GM19463 (cell line): ENCODE measurements around the gene LETM1.

Source experiments
- ATAC-seq: cut with Tn5 transposase; IDR thresholded peaks from one replicate; pipeline ENCODE4 v1.9.1; 2021; ENCODE audit warnings: mild to moderate bottlenecking, moderate library complexity; ENCODE audit not compliant: unreplicated experiment

LETM1 gene

DNA sequence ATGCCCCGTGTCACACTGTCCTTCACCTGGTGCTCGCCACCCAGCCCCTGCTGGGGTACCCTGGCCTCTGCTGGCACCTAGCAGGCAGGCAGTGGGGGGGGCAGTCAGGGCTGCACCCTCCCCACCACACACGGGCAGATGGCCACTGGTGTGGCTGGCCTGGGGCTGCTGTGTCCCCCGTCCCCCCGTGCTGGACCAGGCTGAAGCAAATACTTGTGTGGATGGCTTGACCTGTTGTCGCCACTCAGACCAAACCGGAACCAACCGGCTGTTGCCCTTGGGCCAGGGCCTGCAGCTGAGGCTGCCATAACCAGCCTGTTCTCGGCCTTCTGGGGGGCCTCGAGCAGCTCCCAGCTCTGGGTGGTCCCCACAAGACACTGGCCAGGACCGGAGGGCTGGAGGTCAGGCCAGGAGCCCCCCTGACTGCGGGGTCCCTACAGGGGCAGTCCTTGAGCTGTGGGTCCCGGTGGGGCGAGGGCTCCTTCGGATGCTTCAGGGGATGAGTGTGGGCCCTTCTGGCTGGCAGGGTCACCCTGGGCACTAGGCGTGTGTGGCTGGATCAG lies 58.6 kb downstream of the LETM1 start:
- no peak for ATAC-seq

DNA sequence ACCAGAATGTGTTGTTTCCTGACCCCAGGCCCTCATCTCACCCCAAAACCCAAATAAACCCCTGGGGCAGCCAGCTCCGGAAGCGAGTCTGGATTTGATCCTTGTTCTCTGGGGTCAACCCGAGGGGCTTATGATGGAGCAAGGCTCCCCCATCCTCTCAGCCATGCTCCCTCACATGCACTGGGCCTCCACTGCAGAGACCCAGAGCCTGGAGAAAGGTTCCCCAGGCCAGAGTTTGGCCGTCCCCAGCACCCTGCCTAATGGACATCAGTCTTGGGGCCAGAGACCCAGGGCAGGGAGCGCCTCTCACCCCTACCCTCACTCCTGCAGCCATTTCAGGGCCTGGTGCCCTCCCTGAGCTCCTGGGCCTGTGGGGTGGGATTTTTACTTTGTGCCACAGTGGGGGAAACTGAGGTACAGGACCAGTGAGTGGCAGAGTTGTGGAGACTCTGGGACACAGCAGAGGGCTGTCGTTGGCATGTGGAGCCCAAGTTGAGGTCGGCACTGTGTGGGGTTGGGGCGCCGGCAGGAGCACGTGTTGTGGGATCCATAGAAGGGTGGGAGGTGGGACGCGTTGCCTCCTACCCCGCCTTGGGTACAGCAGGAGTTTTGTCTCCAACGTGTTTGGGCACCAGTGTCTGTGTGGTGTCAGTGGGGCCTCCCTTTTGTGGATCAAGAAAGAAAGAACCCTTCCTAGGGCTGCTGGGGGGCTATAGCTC lies 59.3 kb downstream of the LETM1 start:
- ATAC-seq = no peak

DNA sequence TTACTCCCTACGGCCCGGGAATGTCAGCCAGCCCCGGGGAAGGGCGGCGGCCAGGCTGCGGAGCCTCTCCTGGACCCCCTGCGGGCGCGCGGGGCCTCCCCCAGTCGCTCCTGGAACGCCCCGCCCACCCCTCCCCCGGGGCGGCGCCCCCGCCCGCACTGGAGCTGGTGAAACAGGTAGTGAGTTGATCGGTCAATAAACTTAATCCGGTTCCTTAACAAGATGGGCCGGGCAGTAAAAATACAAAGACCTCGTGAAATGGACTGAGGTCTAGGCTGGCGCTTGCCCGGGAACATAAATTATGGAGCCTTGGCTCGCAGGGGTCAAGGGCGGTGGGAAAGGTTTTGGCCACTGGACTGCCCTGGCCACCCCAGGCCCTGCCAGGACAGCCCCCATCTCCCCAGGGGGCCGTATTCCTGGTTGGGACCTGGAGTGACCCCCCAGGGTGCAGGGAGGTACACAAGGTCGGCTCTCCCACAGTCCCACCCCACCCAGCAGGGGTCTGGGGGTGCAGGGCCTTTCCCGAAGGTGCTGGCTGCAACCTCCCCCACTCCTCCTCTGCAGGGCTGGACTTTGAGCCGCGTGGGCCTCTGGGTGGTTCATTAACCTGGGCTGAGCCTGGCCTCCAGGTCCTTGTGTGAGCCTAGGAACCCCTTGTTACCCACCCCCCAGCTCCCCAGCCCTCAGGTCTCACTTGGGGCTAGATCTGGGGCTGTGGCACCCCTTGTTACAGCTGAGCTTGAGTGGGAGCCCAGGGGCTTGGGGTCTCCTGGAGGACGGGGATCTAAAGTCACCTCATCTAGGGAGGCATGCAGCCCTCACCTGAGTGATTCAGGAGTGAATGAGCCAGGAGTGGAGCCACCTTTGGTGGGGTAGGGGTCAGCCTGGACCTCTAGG lies 60.4 kb downstream of the LETM1 start:
- ATAC-seq = no peak

DNA sequence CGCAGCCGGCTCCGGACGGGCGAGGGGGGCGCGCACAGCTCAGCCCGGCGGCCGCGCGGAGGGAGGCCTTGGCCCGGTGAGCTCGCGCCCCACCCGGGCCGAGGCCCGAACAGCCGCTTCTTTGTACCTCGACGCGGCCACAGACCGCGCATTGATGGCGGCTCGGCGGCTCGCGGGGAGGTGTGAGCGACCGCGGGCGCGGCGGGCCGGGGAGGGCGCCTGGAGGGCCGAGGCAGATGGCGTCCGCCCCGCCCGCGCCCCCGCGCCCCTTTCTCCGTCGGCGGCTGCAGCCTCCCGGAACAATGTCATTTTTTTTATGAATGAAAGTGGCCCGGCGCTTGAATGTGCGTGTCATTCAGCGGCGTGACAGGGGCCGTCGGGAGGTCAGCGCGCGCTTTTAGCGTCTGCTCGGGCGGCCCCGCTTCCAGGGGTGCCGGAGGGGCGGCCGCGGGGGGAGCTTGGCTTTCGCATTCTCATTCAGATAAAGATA lies 61.1 kb downstream of the LETM1 start:
- no peak for ATAC-seq

DNA sequence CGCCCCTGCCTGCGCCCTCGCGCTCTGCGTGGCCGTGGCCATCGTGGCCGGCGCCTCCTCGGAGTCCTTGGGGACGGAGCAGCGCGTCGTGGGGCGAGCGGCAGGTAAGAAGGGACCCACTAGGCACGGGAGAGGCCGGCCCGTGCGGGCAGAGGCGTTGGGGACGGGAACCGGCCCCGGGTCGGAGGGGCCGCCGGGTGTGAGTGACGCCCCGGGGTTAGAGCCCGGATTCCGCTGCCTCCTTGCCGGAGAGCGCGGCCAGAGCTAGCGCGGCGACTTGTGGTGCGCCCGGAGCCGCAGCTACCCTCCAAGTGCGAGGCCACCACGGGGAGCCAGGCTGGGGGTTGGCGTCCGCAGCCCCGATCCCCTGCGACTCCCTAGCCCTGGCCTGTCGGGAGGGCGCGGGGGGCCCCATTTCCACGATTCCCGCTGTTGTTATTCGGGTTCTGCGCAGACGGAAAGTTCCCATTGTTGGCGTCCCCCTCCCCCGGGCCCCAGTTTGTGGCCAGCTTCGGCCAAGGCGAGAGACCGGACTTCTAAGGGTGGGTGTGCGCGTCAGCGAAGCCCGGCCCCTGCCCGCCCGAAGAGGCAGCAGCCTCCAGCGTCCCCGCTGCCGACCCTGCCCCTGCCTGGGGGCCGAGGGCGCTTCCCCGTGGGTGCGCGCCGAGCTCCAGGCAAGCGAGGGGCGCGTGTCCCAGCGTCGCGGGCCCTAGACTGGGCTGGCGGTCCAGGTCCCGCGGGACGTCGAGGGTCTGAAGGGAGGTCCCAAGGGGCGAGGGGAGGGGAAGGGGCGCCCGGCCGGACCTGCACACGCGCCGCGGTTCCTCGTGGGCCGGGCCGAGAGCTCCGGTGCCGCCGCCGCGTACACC lies 61.8 kb downstream of the LETM1 start:
- ATAC-seq = no peak

DNA sequence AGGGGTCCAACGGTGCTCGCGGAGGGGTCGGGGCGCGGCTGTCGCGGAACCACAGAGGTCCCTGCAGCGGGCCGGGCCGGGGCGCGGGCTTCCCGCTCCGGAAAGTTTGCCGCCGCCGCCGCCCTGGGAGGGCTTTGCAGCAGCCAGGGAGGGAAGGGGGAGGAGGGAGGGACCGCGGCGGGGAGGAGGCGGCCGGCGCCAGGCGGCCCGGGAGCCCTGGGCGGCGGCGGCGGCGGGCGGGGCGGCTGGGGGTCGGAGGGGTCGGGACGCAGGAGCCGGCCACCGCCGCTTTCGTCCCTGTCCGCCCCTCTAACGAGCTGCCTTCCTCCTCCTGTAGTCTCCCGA lies 62.5 kb downstream of the LETM1 start:
- ATAC-seq = peak; percentile 27

DNA sequence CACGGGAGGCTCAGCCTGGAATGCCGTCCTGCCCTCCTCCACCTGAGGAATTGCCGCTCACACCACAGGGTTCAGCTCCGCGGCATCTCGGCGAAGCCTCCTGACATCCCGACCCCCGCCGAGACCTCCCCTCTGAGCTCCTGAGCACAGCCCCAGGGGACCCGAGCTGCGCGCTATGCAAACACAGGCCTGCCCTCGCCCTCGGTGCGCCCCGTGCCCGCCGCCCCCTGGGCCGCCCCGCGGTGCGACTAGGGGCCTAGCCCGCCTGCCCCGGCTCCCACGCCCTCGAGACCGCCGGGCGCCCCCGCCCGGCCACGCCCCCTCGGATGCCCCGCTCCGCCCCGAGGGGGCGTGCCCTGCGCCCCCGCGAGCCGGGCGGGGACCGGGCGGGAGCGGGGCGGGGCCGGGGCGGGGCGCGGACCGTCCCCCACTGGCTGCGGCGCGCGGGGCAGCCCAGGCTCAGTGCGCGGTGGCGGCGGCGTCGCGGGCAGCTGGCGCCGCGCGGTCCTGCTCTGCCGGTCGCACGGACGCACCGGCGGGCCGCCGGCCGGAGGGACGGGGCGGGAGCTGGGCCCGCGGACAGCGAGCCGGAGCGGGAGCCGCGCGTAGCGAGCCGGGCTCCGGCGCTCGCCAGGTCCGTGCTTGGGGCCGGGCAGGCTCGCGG lies 63.0 kb downstream of the LETM1 start, which contains the start of gene FGFR3:
TSS of gene FGFR3 (plus strand) at position 462 of the 664 bp plus-strand sequence. CDS start 642 bp downstream, outside the sequence.
- ATAC-seq = peak; percentile 74

DNA sequence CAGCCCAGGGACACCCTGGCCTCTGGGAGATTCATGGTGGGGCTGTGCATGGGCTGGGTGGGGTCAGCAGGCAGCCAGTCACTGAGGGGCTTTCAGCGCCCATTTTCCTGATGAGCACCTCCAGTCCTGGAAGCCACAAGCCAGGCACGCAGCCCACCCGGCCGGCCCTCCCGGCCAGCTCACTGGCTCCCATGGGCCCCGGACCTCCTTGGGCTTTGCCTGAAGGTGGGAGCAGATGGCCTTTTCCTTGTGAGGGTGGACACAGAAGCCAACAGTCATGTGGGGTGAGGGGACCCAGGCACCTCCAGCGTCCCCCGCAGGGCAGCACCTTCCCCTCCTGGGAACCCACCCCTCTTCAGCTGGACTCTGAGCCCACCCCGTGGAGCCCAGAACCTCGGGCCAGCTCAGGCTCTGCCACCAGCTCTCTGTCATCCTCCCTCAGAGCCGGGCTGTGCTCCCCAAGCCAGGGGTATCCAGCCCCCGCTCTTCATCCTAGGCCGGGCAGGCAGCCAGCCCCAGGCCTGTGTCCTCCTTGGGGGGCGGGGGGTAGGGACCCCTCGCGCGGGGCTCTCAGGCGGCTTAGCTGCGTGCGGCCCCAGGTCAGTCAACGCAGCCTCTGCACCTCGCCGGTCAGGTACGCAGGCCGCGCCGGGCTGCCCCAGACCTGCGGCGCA lies 63.7 kb downstream of the LETM1 start:
- no peak for ATAC-seq

DNA sequence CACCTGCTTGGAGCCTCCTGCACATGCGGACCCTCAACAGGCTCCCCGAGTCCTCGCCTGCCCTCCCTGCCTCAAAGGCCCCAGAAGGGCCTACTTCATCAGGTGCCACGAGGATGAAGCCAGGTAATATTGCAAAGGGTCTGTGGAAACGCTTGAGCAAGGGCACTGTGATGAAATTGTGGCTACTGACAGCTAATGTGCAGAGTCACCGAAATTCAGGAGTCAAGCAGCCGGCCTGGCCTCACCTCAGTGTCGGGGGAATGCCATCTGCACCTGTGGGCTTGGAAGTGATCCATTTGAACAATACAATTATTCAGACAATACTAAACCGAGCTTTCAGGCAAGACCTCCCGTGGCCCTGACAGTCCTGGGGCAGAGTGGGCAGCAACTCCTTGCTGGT lies 66.0 kb downstream of the LETM1 start:
- ATAC-seq = no peak

DNA sequence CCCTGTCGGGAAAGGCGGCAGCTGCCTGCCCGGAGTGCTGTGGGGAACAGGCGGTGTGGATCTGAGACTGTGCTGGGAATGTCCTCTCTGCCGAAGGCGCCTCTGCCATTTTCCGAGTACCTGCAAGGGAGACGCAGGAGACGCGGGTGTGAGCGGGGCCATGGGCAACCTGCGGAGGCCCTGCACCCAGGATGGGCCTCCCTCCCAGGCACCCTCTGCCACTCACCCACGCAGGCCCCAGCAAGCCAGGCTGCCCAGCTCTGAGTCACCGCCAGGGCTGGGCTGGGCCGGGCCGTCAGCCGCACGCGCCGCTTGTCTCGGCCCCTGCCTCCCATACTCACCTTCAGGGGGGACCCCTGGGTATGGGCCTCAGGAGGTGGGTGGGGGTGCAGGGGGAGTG lies 66.4 kb downstream of the LETM1 start:
- no peak for ATAC-seq

DNA sequence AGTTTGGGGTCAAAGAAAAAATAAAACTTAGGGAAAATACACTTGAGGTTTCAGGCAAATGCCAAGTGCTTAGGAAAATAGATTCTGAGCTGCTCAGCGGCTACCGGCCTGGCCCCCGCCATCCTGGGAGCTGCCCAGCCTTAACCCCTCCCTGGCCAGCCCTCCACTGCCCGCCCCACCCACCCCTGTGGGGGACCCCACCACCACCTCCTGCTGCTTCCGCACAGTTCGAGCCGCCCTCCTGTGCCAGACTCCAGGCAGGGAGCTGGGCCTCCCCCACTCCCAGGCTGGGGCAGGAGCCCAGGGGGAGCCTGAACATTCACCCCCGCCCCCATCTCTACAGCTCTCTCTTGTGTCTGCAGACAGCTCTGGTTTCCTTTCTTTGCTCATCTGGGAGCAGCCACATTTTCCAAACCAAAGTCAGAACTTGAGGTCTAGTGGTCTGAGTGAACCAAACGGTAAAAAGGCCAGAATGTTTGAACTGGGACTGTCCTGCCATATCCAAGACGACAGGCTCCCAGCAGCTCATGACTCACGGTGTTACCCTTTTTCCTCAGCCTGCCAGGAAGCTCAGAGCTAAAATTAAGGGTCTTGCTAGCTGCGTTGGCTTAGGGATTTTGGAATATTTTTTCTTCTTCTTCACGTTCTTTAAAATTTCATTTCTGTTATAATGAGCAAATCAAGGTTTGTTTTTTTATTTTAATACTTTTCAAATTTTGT lies 67.5 kb downstream of the LETM1 start:
- ATAC-seq = no peak

DNA sequence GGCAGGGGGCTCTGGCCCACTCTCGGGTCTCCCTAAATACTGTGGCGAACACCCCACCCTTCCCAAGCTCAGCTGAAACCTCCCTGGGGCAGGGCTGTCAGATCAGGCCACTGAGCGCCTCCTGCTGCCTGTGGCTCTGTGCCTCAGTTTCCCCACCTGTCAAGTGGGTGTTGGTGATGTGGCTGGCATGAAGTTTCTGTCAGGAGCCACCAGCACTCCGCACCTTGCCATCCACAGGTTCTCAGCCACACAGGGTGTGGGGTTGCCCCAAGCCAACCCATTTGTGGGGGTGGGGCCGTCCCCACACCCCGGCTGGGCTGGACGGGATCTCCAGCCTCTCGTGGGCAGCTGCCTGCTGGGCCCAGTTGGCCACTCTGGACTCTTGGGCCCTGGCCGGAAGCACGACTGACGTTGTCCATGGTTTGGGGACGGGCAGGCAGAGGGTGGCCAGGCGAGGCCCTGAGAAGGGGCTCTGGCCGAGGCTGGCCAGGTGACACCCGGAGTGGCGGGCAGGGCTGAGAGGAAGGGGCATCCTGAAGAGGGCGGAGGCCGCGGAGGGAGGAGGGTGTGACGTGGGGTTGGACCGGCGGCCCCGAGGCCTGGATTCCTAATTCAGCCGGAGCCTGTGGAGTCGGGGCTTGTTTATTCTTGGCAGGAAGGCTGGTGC lies 68.4 kb downstream of the LETM1 start:
- ATAC-seq = no peak

DNA sequence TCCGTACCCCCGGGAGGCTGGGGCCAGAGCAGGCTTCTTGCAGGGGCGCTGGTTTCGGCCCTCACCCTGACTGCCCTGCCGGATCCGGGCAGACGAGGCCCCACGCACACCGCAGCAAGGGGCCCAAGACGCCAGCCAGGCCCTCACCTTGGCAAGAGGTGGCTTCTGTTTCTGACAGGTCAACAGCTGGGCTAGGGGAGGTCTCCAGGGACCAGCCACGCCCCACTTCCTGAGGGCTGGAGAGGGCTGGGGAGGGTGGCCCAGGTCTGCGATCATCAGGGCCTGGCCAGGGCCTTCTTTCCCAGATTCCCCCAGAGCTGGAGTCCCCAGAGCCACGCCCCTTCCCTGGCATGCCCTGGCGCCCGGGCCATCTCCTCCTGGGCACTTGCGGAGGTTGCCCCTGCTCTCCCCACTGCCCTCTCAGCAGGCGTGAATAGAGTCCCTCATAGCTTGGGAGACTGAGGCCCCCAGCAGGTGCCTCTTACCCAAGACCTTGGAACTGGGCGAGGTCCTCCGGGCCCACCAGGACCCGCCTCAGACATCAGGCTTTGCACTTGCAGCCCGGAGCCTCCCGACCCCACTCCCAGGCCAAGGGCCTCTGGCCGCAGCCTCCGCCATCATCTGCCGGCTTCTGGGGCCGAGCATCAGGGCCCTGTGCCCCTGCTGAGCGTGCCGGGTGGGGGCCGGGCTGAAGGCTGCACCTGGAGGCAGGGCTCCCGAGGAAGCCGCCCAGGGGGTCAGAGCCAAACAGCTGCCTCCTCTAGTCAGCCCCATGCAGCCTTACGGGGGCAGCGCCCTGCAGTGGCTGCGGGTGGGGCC lies 69.2 kb downstream of the LETM1 start:
- ATAC-seq = no peak

DNA sequence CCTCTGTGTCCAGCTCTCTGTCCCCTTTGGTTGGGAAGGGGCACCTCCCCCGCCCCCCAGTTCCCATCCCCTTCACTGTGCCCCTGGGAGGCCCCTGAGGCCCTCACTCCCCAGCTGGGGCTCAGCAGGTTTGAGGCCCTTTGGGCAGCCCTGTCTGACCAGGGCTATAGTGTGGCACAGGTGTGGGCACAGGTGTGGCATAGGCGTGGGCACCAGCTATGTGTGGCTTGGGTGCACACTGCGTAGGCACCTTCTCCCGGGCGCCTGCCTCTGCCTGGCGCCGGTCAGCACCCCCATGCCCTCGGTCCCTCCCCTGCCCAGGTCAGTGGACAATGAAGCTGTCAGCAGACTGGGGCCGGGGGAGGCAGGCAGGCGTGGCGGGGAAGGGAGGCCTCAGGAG lies 70.4 kb downstream of the LETM1 start:
- ATAC-seq = no peak

DNA sequence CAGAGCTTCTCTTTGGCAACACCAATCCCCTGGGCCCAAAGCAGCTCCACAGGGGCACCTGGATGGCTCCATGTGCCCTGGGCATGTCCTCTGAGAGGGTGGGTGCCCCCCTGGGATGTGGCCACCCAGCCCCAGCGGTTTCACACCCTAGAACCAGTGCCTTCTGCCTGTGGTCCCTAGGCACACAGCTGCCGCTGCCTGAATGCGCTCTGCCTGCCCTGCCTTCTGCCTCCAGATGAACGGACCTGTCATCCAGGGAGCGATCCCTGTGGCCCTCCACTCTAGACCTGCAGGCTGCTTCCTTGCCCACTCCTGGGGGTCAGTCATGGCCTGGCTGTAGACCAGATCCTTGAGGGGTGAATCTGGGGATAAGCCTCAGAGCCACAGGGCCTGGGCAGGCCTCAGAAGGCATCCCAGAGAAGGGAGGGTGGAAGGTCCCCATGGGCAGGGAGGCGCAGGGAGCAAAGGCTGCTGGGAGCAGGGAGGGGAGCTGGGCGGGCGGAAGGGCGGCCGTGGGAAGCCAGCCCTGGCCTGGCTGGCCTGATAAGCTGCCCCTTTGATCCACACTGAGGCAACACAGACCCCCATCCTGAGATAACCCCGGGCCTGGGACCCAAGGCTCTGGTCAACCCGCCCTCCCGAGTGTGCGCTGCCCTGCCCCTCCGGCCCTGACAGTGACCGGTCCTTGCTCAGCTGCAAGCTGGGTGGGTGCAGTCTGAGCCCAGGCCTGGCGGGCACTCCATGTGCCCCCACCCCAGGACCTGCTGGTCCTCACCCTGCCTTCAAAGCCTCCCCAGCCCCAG lies 71.0 kb downstream of the LETM1 start:
- no peak for ATAC-seq

DNA sequence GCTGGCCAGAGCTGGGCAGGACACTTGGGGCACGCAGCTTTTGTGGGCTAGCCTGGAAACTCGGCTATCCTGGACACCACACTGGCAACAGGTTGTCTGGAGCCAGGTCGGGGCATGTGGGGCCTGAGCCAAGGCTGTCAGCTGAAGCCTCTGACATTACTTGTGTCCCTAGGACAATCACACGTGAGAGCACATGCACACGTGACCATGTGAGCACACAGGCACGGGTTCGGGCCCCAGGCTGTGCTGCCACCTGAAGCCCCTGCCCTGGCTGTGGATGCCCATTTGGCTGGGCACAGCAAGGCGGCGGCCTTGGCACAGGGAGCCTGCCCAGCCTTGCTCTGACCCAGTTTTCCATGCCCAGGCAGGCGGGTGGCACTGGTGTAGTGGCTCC lies 71.6 kb downstream of the LETM1 start:
- no peak for ATAC-seq

DNA sequence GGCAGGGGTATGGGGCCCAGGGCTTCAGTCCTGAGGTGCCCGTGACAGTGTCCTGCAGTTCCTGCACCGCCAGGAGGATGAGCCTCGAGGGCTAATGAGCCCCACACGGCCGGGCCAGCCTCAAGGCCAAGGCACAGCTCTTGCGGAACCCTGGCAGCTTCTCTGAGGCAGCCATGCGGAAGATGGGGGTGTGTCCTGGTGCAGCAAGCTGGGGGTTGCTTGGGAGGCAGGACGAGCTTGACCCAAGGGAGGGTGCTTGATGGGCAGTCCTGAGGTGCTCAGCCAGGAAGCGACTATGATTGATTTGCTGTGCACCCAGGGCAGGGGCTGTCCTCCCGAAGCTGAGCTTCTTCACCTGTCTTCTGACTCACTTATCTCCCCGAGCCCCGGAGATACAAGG lies 72.0 kb downstream of the LETM1 start:
- ATAC-seq = no peak
